Measurements from ENCODE around the gene SEMA3F.

The SEMA3F gene

DNA sequence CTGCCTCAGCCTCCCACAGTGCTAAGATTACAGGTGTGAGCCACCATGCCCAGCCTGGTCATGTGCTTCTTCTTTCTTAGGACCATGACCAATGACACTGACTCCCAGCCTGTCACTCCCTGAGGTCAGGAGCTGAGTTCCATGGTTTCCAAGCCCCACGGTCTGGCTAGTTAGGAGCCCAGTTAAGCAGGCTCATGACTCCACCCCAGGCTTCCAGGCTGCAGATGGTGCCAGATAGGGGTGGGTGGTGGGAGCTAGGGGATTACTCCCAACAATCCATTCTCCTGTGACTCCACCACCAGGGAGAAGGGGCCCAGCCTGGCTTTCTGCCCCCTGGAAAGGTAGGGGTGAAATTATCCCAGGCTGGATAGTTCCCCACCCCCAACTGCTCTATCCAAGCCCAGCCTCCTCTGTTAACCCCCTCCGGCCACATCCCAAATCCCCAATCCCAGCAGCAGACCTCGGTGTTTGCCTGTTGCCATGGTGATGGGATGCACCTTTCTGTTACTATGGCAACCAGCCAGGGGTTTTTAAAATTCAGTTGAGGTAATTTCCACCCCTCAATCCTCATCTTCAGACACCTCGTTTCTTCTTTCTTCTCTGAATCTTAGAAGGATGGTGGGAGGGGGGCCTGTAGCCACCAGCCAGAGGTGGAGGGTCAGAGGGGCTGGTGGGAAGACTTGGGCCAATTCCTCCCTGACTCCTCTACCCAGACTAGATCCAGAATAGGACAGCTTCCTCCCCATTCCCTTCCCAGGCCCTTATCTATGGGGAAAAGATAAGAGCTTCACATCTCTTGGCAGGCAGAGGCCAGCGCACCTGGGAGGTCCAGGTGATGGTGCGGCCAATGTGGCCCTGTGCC is 22.5 kb upstream of the SEMA3F start:
- no peak for DNase-seq (ENCODE audit: low read depth, low spot score)

- no peak for DNase-seq (ENCODE audit: low read depth, low spot score)
These were observed 21.9 kb upstream of the SEMA3F start for GRCh38 chr3:50133283-50133615.

GRCh38 chr3:50134367-50134766 is 20.8 kb upstream of the SEMA3F start:
- no peak for DNase-seq (ENCODE audit: low read depth, low spot score)

GRCh38 chr3:50135964-50136363 is 19.2 kb upstream of the SEMA3F start:
- no peak for DNase-seq (ENCODE audit: low read depth, low spot score)

- no peak for DNase-seq (ENCODE audit: low read depth, low spot score)
These were observed 18.3 kb upstream of the SEMA3F start for GRCh38 chr3:50136714-50137405.

- DNase-seq (ENCODE audit: low read depth, low spot score) = no peak
These were observed 17.6 kb upstream of the SEMA3F start for GRCh38 chr3:50137531-50137930.

- peak; percentile 69 for DNase-seq (ENCODE audit: low read depth, low spot score)
These were observed 16.6 kb upstream of the SEMA3F start for GRCh38 chr3:50138266-50139200.

- DNase-seq (ENCODE audit: low read depth, low spot score) = no peak
These were observed 15.8 kb upstream of the SEMA3F start for GRCh38 chr3:50139308-50139707.

DNA sequence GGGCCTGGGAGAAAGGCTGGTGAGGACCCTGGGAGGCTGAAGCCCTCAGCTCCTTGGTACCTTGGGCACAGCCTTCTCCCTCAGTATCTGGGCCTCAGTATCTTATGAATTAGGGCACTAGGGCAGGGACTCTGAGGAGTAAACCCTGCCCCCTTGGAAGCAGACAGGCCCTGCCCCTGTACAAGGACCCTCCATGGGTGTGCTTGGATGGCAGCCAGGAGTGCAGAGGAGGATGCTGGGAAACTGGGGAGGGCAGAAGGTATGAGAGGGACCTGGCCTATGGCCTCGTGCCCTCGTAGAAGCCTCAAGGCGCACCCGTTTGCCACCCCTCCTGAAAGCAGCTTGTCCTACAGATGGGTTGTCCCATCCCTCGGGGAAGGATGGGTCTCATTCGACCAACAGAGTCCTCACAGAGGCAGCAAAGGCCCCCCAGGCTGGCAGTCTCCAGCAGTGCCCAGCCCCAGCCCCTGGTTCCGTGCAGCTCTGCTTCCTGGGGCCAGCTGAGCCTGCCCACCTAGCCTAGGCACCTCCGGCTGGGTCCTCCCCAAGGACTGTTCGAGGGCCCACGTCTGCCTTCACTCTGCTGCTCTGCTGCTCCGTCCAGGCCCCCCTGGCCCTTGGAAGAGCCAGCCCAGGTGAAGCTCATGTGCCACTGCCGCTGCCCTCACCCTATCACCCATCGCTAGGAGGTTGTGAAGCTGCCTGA is 15.3 kb upstream of the SEMA3F start:
- no peak for DNase-seq (ENCODE audit: low read depth, low spot score)

DNA sequence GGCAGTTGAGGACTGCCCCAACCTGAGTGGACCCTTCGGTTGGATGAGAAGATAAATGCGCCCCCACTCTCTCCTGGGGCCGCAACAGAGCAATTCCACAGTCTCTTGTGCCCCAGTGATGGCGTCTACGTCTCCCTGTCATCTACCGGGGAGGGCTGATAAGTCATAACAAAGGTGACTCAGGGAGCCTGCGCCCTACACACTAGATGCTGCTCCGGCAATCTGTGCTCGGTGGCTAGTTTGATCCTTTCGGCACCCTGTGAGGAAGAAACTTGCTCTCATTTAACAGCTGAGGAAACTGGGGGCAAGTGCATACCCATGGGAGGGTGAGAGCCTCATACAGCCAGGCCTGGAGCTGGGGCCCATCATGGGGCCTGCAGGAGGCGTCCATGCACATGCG is 14.1 kb upstream of the SEMA3F start:
- DNase-seq (ENCODE audit: low read depth, low spot score) = no peak

DNA sequence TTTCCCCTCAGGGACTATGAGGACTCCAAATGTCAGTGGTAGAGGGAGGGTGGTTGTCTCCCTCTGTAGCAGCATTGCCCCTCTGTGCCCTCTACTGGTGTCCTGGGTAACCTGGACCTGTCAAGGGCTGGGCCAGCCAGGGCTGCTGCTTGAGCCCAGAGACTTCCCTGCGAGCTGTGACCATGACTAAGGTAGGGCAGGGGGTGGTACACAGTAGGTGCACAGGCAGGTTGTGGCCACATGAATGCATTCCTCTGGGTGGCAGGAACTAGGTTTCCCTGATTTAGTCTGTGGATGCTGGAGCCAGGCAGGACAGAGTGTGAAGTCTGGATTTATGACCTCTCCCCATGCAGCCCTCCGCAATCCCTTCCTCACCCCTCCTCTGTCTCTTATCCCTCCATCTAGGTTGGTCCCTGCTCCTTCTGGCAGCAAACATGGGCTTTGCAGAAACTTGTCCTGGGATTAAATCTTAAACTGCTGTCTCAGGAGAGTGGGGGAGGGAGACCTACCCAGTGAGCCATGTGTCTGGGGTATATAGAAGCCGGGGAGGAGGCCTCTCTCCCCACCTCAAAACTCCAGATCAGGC is 8.7 kb upstream of the SEMA3F start:
- DNase-seq (ENCODE audit: low read depth, low spot score) = no peak

DNA sequence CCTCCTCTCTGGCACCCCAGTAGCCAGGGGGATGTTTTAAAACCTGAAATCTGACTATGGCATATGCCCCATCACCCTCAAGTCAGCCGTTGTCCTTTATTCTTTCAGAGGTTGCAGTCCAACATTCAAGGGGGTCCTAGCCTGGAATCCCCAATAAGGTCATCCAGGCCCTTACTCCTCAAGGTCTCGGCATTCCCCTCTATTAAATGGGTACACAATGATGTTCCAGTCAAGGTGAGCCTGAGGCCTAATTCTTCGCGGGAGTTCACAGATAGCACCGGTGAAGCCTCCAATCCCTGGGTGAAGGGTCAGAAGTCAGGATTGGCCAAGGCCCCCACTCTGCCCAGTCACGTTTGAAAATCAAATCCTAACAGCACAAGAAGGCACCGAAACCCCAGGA is 8.1 kb upstream of the SEMA3F start:
- DNase-seq (ENCODE audit: low read depth, low spot score) = no peak

DNA sequence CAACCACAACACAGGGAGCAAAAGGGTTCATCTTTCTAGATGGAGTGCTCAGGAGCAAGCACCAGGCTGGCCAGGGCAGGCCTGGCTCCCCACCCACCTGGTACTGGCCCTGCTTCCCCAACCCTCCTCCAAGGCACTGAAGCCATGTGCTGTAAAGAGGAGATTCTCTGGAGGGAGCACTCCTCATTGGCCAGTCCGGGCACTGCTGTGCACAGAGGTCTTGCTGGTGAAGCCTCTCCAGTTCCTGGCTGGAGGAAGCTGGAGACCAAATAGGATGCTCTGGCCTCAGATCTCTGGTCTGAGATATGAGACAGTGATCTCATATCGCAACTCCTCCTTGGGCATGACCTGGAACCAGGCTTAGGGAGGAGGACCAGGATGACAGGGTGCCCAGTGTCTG is 7.7 kb upstream of the SEMA3F start:
- DNase-seq (ENCODE audit: low read depth, low spot score) = no peak

- DNase-seq (ENCODE audit: low read depth, low spot score) = no peak
These were observed 7.3 kb upstream of the SEMA3F start for GRCh38 chr3:50147861-50148260.

- DNase-seq (ENCODE audit: low read depth, low spot score) = no peak
These were observed 4.7 kb upstream of the SEMA3F start for GRCh38 chr3:50150404-50150750.

- DNase-seq (ENCODE audit: low read depth, low spot score) = peak; percentile 46
These were observed 4.0 kb upstream of the SEMA3F start for GRCh38 chr3:50150863-50151686.

- DNase-seq (ENCODE audit: low read depth, low spot score) = no peak
These were observed 3.4 kb upstream of the SEMA3F start for GRCh38 chr3:50151728-50152127.

- DNase-seq (ENCODE audit: low read depth, low spot score) = no peak
These were observed 1.2 kb upstream of the SEMA3F start for GRCh38 chr3:50153782-50154475.

- DNase-seq (ENCODE audit: low read depth, low spot score) = no peak
These were observed 666 bp upstream of the SEMA3F start for GRCh38 chr3:50154476-50154839.

DNA sequence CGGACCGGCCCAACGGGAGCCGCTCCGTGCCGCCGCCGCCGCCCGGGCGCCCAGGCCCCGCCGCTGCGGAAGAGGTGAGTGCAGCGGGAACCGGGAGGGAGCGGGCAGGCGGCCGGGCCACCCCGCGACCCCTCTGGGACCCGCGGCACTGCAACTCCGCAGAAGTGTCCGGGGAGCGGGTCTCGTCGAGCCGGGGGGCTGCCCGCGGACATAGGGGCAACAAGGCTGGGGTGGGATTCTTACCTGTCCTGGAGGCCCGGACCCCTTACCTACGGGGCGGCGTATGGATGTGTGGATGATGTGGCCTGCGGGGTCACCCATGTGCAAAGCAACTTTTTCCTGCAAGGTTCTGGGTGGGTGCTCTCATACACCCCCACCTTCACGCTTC is 361 bp downstream of the SEMA3F start:
- no peak for DNase-seq (ENCODE audit: low read depth, low spot score)

Data from astrocyte of the hippocampus (primary cell).